GM18867 (cell line): ENCODE results near the gene KIF6.

ENCODE experiments used
- ATAC-seq: cut with Tn5 transposase; IDR thresholded peaks from one replicate; pipeline ENCODE4 v1.9.1; 2021; ENCODE audit warnings: mild to moderate bottlenecking, moderate library complexity; ENCODE audit not compliant: unreplicated experiment

The KIF6 gene

DNA sequence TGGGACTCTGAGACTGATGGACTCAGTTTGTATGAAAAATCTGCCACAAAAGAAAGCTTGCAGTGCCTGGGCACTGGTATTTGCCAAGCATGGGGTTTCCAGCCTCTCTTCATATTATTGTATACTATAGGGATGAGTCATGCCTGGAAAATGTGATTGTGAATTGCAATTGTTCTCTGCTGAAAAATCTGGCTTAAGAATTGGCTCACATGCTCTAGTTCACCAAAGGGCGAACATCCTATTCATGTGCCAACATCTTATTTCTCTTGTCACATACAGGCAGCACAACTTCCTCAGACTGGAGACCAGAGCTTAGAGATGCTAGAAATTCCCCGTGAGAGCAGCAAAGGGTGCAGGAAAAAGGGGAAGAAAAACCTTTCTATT is 299.1 kb downstream of the KIF6 start:
- ATAC-seq, result no peak

- ATAC-seq, result no peak
Measured at GRCh38 chr6:39425346-39426072, 299.7 kb downstream of the KIF6 start.

DNA sequence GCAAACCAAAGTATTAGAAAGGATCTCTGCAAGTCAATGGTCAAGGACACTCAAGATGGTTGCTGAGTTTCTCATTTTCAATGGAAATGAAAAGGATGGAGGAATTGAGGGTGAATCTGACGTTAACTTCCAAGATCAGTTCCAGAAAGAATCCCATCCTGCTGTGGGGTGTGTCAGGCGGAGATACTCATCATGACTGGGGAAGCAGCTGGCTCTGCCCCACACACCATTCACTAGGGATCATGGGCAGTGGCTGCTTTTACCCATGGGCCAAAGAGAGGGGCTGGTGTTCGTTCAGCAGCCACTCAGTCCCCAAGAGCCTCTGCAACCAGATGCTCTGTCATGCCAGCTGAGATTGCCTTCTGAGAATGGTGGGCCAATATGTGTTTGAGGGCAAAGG is 300.4 kb downstream of the KIF6 start:
- no peak for ATAC-seq

GRCh38 chr6:39422238-39422637 is 303.0 kb downstream of the KIF6 start:
- no peak for ATAC-seq

DNA sequence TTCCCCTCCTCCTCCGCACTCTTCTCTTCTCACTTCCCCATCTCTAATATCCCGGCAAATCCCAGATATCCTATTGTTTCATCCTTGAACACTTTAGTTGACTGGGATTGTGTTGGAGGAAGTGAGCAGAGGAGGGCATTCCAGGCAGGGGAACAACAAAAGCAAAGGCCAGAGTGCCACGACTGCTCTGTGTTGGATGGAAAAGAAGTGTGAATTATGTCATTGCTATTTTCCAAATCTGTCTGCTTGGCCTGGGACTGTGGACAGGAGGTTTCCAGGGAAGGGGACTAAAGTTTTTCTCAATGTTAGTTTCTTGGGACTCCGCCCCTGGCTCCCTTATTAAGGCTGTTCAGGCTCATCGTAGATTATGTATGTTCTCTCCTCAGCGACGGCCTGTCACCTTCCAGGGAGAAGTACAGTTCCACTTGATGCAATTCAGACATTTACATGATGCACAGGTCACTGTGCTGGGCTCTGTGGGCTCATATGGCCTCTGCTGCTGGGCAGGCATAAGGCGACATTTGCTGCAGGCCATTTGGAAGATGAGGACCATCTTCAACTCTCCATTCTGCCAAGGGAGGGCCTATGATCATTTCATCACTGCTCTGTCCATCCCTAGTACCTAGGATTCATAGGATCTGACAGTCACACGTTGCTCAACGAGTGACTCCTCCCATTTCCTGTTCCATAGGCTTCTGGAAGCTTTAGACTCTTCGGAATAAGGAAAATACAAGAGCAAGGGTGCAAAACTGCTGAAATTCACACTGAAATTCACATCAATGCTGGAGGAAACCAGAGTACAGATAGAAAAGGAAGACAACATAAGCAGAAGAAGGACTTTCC is 303.6 kb downstream of the KIF6 start:
- ATAC-seq, result no peak

- ATAC-seq, result no peak
Measured at GRCh38 chr6:39420300-39421265, 304.6 kb downstream of the KIF6 start.

DNA sequence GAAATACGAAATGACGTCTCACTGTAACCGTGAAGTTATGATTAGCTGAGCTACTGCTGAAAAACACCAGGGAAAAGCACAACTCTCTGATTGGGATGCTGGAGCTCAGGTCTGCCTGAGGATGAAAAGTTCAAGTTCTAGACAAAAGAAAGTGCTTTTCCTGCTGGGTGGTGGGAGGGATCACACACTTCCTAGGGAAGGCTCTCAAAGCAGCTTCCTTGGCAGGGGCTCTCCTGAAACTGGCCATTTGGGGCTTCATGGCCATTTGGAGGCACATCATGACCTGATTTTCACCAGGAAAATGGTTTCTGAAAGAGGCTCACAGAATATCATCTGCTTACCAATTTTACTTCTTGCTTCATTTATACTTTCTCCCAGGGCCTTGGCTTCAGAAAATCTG is 305.6 kb downstream of the KIF6 start:
- no peak for ATAC-seq

DNA sequence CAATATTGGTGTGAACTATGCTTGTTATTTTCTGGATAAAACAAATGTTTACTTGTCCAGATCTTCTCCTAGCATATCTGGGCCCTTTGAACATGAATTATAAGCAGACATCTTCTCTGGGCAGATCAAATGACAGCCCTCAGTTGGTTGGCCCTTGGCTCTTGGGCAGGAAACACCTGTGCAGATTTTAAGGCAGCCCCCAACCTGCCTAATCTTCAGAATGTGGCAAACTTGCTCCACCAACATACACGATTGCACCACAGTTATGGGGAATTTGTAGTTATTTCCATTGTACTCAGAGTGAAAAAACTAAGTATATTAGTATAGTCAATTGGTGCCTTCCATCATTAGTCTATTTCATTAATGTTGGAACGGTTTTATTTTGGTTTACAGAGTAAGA is 307.8 kb downstream of the KIF6 start:
- ATAC-seq, result no peak

DNA sequence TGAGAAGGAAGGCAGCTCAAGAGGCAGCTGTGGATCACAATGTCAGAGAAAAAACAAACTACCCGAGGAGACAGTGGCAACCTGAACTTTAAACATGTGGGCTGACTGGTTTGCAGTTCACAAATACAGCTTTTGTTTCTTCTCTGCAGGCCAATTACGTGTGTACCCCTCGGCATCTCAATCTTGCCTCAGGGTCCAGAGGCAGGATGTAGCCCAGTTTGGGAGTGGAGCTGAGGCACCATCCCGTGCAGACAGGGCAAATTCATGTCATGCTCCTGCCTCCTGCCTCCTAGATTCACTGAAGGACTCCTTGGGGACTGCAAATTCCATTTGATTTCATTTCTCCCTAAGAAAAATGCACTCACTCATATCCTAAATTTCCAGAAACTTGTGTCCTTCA is 308.5 kb downstream of the KIF6 start:
- ATAC-seq, result no peak

DNA sequence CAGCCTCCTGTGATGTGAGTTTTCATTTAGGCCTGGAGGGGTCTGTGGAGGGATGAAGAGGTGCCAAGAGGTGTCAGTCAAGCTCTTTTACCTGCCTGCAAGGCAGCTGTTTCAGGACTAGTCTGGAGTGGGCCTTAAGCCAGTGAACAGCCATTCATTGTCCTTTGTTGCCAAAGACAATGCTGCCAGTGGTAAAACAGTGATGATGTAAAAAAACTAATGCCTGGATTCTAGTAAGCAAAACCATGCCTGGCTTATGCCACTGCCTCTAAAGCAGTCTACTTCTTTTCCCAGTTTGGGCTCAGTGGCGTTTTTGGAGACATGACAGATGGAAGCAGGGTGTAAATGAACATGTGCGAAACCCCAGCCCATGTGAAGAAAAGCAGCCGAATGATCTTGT is 309.2 kb downstream of the KIF6 start:
- ATAC-seq, result no peak

DNA sequence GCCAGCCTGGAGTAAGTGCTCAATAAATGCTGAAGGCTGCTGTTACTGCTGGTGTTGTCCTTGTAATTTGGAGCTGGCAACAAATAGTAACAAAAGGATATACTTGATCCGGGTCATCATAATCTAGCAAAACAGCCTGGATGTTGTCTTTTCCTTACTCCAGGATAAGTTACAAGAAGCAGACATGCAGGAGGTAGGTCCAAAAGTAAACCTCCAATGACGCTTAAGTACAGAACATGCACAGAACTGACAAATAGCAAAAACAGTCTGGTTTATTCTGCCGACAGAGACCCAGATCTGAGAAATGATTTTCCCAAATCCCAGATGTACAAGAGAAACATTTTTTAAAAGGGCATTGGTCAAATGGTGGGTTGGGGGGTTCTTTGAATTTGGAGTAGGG is 309.7 kb downstream of the KIF6 start:
- ATAC-seq, result no peak

DNA sequence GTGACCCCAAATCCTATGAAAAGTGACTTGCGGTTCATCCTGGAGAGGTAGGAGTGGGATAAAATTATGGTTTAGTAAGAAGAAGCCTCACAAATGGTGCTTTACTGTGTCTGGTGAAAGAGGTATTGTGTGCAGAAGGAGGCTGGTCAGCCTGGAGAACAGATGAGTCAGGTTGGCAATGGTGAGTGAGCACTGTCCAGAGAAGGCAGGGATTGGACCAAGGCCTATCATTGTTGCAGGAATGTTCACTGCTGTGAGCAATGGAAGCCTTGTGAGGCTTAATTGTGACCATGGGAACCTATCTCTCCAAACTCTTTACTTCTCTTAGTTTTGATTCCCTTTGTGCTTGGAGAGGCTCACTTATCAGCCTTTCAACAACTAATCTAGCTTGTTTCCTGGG is 313.7 kb downstream of the KIF6 start:
- ATAC-seq, result no peak

DNA sequence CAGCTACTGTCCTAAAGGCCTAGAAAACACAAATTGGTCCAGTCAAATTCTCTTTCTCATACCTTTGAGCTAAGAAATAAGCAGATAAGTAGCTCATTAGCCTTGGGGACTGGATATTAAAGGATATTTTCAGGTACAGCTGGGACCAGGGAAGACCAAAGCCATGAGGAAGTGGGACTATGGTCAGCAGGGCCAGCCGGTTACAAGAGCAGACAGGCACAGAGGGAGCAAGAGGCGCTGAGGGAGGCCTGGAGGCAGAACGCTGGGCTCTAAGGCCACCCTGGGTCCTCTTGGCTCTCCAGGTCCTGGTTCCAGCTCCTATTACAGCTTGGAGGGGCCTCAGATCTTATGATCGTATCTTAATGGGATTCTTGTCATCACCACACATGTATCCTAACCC is 314.2 kb downstream of the KIF6 start:
- ATAC-seq, result no peak

DNA sequence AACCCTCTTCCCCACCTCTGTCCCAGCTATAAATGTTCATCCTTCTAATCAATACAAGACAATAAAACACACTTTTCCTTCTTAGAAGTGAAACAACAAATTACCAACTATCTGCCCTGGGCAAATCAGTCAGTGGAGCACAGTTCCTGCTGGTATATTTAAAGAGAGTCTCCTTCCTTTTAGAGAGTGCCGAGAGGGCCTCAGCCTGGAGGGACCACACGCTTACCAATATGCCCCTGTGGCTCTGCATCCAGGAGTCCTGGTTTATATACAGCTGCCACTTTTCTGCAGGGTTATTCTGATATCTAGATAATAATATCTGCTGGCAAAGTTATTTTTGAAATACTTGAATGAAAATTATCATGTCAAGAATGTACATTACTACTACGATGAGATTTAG is 315.3 kb downstream of the KIF6 start:
- no peak for ATAC-seq

GRCh38 chr6:39407446-39407993 is 317.7 kb downstream of the KIF6 start:
- ATAC-seq, result peak; percentile 84

DNA sequence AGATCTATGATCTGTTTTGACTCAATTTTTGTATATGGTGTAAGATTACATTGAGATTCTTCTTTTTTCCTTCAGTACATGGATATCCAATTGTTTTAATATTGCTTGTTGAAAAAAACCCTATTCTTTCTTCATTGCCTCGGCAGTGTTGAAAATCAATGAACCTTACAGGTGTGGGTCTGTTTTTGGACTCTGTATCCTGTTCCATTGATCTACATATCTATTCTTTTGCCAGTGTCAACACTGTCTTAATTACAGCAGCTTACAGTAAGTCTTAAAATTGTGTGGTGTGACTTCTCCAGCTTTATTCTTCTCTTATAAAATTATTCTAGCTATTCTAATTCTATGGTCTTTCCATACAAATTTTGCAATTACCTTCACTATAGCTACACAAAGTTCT is 320.9 kb downstream of the KIF6 start:
- ATAC-seq, result no peak

DNA sequence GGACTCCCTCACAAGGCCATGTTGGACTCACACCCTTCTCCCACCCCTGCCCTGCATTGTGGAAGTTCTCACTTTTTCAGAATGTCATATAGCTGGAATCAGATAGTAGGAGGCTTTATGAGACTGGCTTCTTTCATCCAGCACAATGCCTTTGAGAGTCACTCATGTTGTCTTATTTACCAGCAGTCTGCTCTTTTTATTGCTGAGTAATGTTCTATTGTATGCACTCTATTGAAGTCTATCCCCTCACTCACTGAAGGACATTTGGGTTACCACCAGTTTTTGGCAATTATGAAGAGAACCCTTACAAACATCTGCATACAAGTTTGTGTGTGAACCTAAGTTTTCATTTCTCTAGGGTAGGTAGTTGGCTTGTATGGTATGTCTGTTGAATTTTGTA is 321.9 kb downstream of the KIF6 start:
- no peak for ATAC-seq

DNA sequence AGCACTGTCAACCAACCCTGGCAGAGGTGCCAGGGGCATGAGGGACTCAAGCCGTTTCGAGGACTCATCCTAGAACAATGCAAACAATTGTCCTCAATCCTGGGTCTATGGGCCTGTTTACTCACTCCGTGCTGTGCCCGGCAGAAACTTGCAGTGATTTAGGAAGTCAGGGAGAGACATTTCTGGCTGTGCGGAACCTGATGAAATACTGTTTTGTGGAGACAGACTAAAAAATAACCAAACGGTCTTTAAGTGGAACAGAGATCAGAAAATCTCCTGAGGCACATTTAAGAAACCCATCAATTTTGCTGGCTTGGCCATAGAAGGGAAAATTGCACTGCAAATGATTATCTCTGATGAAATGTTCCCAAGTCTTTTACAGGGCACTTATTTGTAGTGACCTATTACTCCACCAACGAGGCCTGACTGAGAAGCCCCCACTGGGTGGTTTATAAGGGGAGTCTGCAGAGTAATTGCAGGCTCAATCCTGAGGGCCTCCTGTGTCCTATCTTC is 322.9 kb downstream of the KIF6 start:
- no peak for ATAC-seq

- no peak for ATAC-seq
Measured at GRCh38 chr6:39401376-39401775, 323.8 kb downstream of the KIF6 start.

DNA sequence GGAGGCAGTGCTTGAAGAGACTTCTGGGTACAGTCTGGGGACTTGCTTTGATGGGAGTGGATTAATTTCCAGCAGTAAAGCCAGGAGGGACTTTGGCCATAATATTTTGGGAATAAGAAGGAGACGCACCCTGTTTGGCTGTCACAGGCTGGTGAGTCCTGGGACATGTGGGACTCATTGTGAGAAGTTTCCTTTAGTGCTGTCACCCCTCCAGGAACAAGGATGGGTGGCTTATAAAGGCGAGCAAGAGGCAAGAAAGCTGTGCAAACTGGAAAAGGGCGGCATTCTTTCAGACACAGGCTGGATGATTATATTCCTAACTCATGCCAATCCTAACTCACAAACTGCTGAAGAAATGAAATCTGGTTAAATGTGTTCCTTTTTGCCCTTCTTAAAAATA is 325.2 kb downstream of the KIF6 start:
- no peak for ATAC-seq

- no peak for ATAC-seq
Measured at GRCh38 chr6:39396854-39397253, 328.4 kb downstream of the KIF6 start.
